Trophoblast cell (in vitro differentiated cells and primary cell): Measurements from ENCODE around the gene PELI1.

Source experiments
- DNase-seq, 2 donors: peaks; one replicate each; pipeline ENCODE4 v3.0.0-alpha.2; 2016
- H2AFZ ChIP-seq: 2 replicates; pipeline ENCODE4 v1.6.1; 2013; ENCODE audit warnings: low read length, moderate library complexity, mild to moderate bottlenecking; ENCODE audit not compliant: insufficient read depth, poor library complexity
- H2AK5ac ChIP-seq: 2 replicates; pipeline ENCODE4 v1.6.1; 2013; ENCODE audit warnings: mild to moderate bottlenecking, low read length
- H2BK120ac ChIP-seq: 2 replicates; pipeline ENCODE4 v1.6.1; 2013; ENCODE audit warnings: low read length, mild to moderate bottlenecking, moderate library complexity; ENCODE audit not compliant: insufficient read depth, poor library complexity
- H2BK12ac ChIP-seq: 2 replicates; pipeline ENCODE4 v1.6.1; 2013; ENCODE audit warnings: mild to moderate bottlenecking, low read length, moderate library complexity
- H2BK5ac ChIP-seq: 2 replicates; pipeline ENCODE4 v1.6.1; 2013; ENCODE audit warnings: low read length, low read depth, moderate library complexity, mild to moderate bottlenecking; ENCODE audit not compliant: poor library complexity
- H3K14ac ChIP-seq: 2 replicates; pipeline ENCODE4 v1.6.1; 2013; ENCODE audit warnings: mild to moderate bottlenecking, low read length
- H3K18ac ChIP-seq: 2 replicates; pipeline ENCODE4 v1.6.1; 2013; ENCODE audit warnings: mild to moderate bottlenecking, low read length
- H3K23ac ChIP-seq: 2 replicates; pipeline ENCODE4 v1.6.1; 2013; ENCODE audit warnings: low read length
- H3K27ac ChIP-seq: 2 replicates; pipeline ENCODE4 v1.5.1; 2013; ENCODE audit warnings: low read depth, mild to moderate bottlenecking, inconsistent platforms, low read length, moderate library complexity
- H3K27me3 ChIP-seq: 2 replicates; pipeline ENCODE4 v1.6.1; 2013; ENCODE audit warnings: inconsistent platforms, mild to moderate bottlenecking, low read length, moderate library complexity; ENCODE audit not compliant: insufficient read depth
- H3K36me3 ChIP-seq, 2 experiments: 1 replicate in 1 of 2; 2 replicates in 1 of 2; pipeline ENCODE4 v1.6.1; 2013; ENCODE audit warnings: low read length in 2 of 2, mild to moderate bottlenecking in 2 of 2, moderate library complexity in 1 of 2; ENCODE audit not compliant: insufficient read depth in 2 of 2, control insufficient read depth in 1 of 2
- H3K4ac ChIP-seq: 2 replicates; pipeline ENCODE4 v1.6.1; 2013; ENCODE audit warnings: low read depth, mild to moderate bottlenecking, low read length, moderate library complexity
- H3K4me1 ChIP-seq, 2 experiments: 1 replicate in 1 of 2; 2 replicates in 1 of 2; pipeline ENCODE4 v1.6.1; 2013; ENCODE audit warnings: low read length in 2 of 2, mild to moderate bottlenecking in 2 of 2, moderate library complexity in 1 of 2; ENCODE audit not compliant: insufficient read depth in 2 of 2, control insufficient read depth in 1 of 2
- H3K4me2 ChIP-seq: 2 replicates; pipeline ENCODE4 v1.6.1; 2013; ENCODE audit warnings: inconsistent platforms, mild to moderate bottlenecking, low read length, moderate library complexity
- H3K4me3 ChIP-seq: 2 replicates; pipeline ENCODE4 v1.5.1; 2013; ENCODE audit warnings: mild to moderate bottlenecking, low read depth, low read length, inconsistent platforms
- H3K79me1 ChIP-seq: one replicate; pipeline ENCODE4 v1.6.1; 2013; ENCODE audit warnings: low read length
- H3K79me2 ChIP-seq: 2 replicates; pipeline ENCODE4 v1.6.1; 2013; ENCODE audit warnings: low read length, mild to moderate bottlenecking; ENCODE audit not compliant: control insufficient read depth, insufficient read depth, poor library complexity
- H3K9ac ChIP-seq: 2 replicates; pipeline ENCODE4 v1.6.1; 2013; ENCODE audit warnings: mild to moderate bottlenecking, low read length
- H3K9me3 ChIP-seq: 2 replicates; pipeline ENCODE4 v1.6.1; 2013; ENCODE audit warnings: low read depth, mild to moderate bottlenecking, control low read depth, inconsistent platforms, low read length; ENCODE audit not compliant: insufficient read depth
- H4K12ac ChIP-seq: 2 replicates; pipeline ENCODE4 v1.6.1; 2013; ENCODE audit warnings: low read depth, mild to moderate bottlenecking, low read length, moderate library complexity
- H4K8ac ChIP-seq: 2 replicates; pipeline ENCODE4 v1.6.1; 2013; ENCODE audit warnings: low read depth, mild to moderate bottlenecking, low read length, moderate library complexity
- H4K91ac ChIP-seq: one replicate; pipeline ENCODE4 v1.6.1; 2013; ENCODE audit warnings: low read depth, mild to moderate bottlenecking, low read length, moderate library complexity
- WGBS: extraction: QIAGEN DNeasy Blood & Tissue Kit; methylation state at CpG from one replicate; pipeline ENCODE4 v1.1.7; 2013; ENCODE audit warnings: missing lambda C conversion rate; ENCODE audit not compliant: insufficient read length, insufficient coverage; ENCODE audit errors: extremely low coverage; 5-methylcytosine and 5-hydroxymethylcytosine counted together

Gene PELI1

GRCh38 chr2:64133828-64134227 is 10.4 kb downstream of the PELI1 start:
- Histone ChIP-seq H3K18ac (no peak overlapping the region), H3K27ac (no peak overlapping the region), H3K4me2 (no peak overlapping the region), H3K4me1 (peaks cover 6% of the 10 kb centered on the region in 2 experiments), H3K23ac (no peak overlapping the region), H2BK5ac (no peak overlapping the region), H4K8ac (no peak overlapping the region), H4K91ac (no peak overlapping the region), H2AK5ac (no peak overlapping the region), H3K4ac (no peak overlapping the region), H3K14ac (no peak overlapping the region), H3K79me1 (no peaks in the 10 kb centered on the region), H3K9me3 (no peaks in the 10 kb centered on the region), H3K27me3 (no peaks in the 10 kb centered on the region), H2BK120ac (no peak overlapping the region), H2BK12ac (no peak overlapping the region), H3K4me3 (no peak overlapping the region), H4K12ac (no peak overlapping the region), H2AFZ (no peak overlapping the region), H3K79me2 (peaks cover 7% of the 10 kb centered on the region), H3K9ac (no peak overlapping the region), H3K36me3 (peaks cover 3% of the 10 kb centered on the region in 2 experiments)
- DNase-seq: peak in 1 of 2 donors; percentile 45

GRCh38 chr2:64133354-64133753 is 10.9 kb downstream of the PELI1 start:
- Histone ChIP-seq H3K23ac (no peak overlapping the region), H3K4me1 (peaks cover 4% of the 10 kb centered on the region in 2 experiments), H4K12ac (no peak overlapping the region), H3K9ac (no peak overlapping the region), H3K79me2 (peaks cover 5% of the 10 kb centered on the region), H3K27me3 (no peaks in the 10 kb centered on the region), H3K4me3 (no peak overlapping the region), H2BK5ac (no peak overlapping the region), H2BK12ac (no peak overlapping the region), H3K14ac (no peak overlapping the region), H2BK120ac (no peak overlapping the region), H3K9me3 (no peaks in the 10 kb centered on the region), H3K4me2 (no peak overlapping the region), H3K4ac (no peak overlapping the region), H2AFZ (no peak overlapping the region), H3K18ac (no peak overlapping the region), H3K79me1 (no peaks in the 10 kb centered on the region), H2AK5ac (no peak overlapping the region), H4K91ac (no peak overlapping the region), H3K27ac (no peak overlapping the region), H3K36me3 (peaks cover 1 to 3% of the 10 kb centered on the region in 2 experiments), H4K8ac (no peak overlapping the region)
- no CpG with 5 or more reads among the region's 1 CpG for WGBS
- DNase-seq: no peak

- H3K27me3 ChIP-seq: no peaks in the 10 kb centered on the region
- H3K14ac ChIP-seq: no peak overlapping the region
- H3K79me2 ChIP-seq: no peaks in the 10 kb centered on the region
- no peak overlapping the region for H3K4ac ChIP-seq
- no peak overlapping the region for H3K27ac ChIP-seq
- no peak overlapping the region for H2BK5ac ChIP-seq
- no peak overlapping the region for H4K12ac ChIP-seq
- H4K91ac ChIP-seq: no peak overlapping the region
- no CpG with 5 or more reads among the region's 2 CpGs for WGBS
- no peak overlapping the region for H2AFZ ChIP-seq
- no peak overlapping the region for H3K4me3 ChIP-seq
- no peak overlapping the region for H3K4me2 ChIP-seq
- no peak overlapping the region for H3K9ac ChIP-seq
- no peaks in the 10 kb centered on the region for H3K79me1 ChIP-seq
- H2AK5ac ChIP-seq: no peak overlapping the region
- no peak overlapping the region for H3K23ac ChIP-seq
- no peak overlapping the region for H3K18ac ChIP-seq
- H2BK120ac ChIP-seq: no peak overlapping the region
- no peak overlapping the region for H2BK12ac ChIP-seq
- no peaks in the 10 kb centered on the region for H3K4me1 ChIP-seq
- no peaks in the 10 kb centered on the region for H3K36me3 ChIP-seq
- no peaks in the 10 kb centered on the region for H3K9me3 ChIP-seq
- no peak overlapping the region for H4K8ac ChIP-seq
- no peak for DNase-seq
These were observed 13.9 kb downstream of the PELI1 start for GRCh38 chr2:64130333-64130732.

GRCh38 chr2:64128943-64129391 is 15.3 kb downstream of the PELI1 start:
- no peak for DNase-seq
- Histone ChIP-seq H4K12ac (no peak overlapping the region), H3K27me3 (no peaks in the 10 kb centered on the region)

More at GRCh38 chr2:64128943-64129391, 15.3 kb downstream of the PELI1 start:
- H3K18ac ChIP-seq: no peak overlapping the region
- H3K4me1 ChIP-seq: no peaks in the 10 kb centered on the region
- no peak overlapping the region for H3K27ac ChIP-seq
- no peak overlapping the region for H3K9ac ChIP-seq
- H3K23ac ChIP-seq: no peak overlapping the region
- H4K8ac ChIP-seq: no peak overlapping the region
- no peak overlapping the region for H3K4ac ChIP-seq
- H2BK120ac ChIP-seq: no peak overlapping the region
- H4K91ac ChIP-seq: no peak overlapping the region
- no peak overlapping the region for H2BK5ac ChIP-seq
- H3K9me3 ChIP-seq: no peaks in the 10 kb centered on the region
- no peaks in the 10 kb centered on the region for H3K36me3 ChIP-seq
- H3K79me2 ChIP-seq: no peaks in the 10 kb centered on the region
- H2AFZ ChIP-seq: no peak overlapping the region
- H3K79me1 ChIP-seq: no peaks in the 10 kb centered on the region
- no peak overlapping the region for H2AK5ac ChIP-seq
- H3K4me3 ChIP-seq: no peak overlapping the region
- H3K14ac ChIP-seq: no peak overlapping the region
- H2BK12ac ChIP-seq: no peak overlapping the region
- H3K4me2 ChIP-seq: no peak overlapping the region
